CD14-positive monocyte (primary cell): ENCODE measurements around the gene PSTPIP1. TPM values are rescaled to one million over a fixed set of nuclear protein-coding genes. Genes with fewer than 3 reads are reported as not detected.
A peak's percentile ranks its signal among the peaks of the same experiment; 100 is the strongest.

Source experiments
- DNase-seq, 3 donors: peaks; one replicate each; pipeline ENCODE4 v3.0.0-alpha.2; 2011 to 2022
- H2AFZ ChIP-seq: 2 replicates; pipeline ENCODE4 v1.6.0; 2012; ENCODE audit warnings: mild to moderate bottlenecking, low read depth, low read length, inconsistent platforms; ENCODE audit not compliant: insufficient read depth, poor library complexity, severe bottlenecking
- H3K27ac ChIP-seq, 2 donors: 1 replicate in 1 of 2; 2 replicates in 1 of 2; pipeline ENCODE4 v1.5.1; 2012 to 2013; ENCODE audit warnings: low read length in 2 of 2, control low read depth in 1 of 2, inconsistent platforms in 1 of 2, low read depth in 1 of 2, mild to moderate bottlenecking in 1 of 2
- H3K27me3 ChIP-seq, 2 donors: one replicate each; pipeline versions ENCODE4 v1.6.0 to v1.6.1; 2011 to 2013; ENCODE audit warnings: low read length in 2 of 2; ENCODE audit not compliant: control insufficient read depth in 2 of 2, insufficient read depth in 2 of 2
- H3K36me3 ChIP-seq, 2 donors: replicated peaks in 1 of 2; 1 replicate in 1 of 2; 2 replicates in 1 of 2; pipeline versions ENCODE4 v1.5.1 to v1.6.1; 2012 to 2013; ENCODE audit warnings: low read length in 2 of 2, control low read depth in 1 of 2, inconsistent platforms in 1 of 2, mild to moderate bottlenecking in 1 of 2; ENCODE audit not compliant: insufficient read depth in 2 of 2, control insufficient read depth in 1 of 2
- H3K4me1 ChIP-seq, 2 donors: 1 replicate in 1 of 2; 2 replicates in 1 of 2; pipeline versions ENCODE4 v1.5.1 to v1.6.1; 2012 to 2013; ENCODE audit warnings: low read length in 2 of 2, control low read depth in 1 of 2, inconsistent platforms in 1 of 2, mild to moderate bottlenecking in 1 of 2, moderate library complexity in 1 of 2; ENCODE audit not compliant: insufficient read depth in 2 of 2, control insufficient read depth in 1 of 2
- H3K4me2 ChIP-seq: replicated peaks from 2 replicates; pipeline ENCODE3; 2012; ENCODE audit warnings: low read length, moderate library complexity, mild to moderate bottlenecking; ENCODE audit not compliant: poor library complexity, severe bottlenecking; ENCODE audit errors: extremely low read depth
- H3K4me3 ChIP-seq, 3 experiments: fragments of 200-600 bp in 1 of 3; sonication (generic) in 1 of 3; replicated peaks in 1 of 3; 1 replicate in 2 of 3; 2 replicates in 1 of 3; pipeline ENCODE4 v1.5.1; 2011 to 2013; ENCODE audit warnings: low read length in 3 of 3, mild to moderate bottlenecking in 3 of 3, control low read depth in 2 of 3, low read depth in 2 of 3, inconsistent platforms in 1 of 3, moderate library complexity in 1 of 3
- H3K79me2 ChIP-seq: 2 replicates; pipeline ENCODE4 v1.6.0; 2012; ENCODE audit warnings: mild to moderate bottlenecking, control low read depth, inconsistent platforms, low read length, moderate library complexity; ENCODE audit not compliant: insufficient read depth
- H3K9ac ChIP-seq: 2 replicates; pipeline ENCODE4 v1.6.0; 2017; ENCODE audit warnings: low read length, mild to moderate bottlenecking; ENCODE audit not compliant: insufficient read depth, poor library complexity, severe bottlenecking
- H3K9me3 ChIP-seq, 2 donors: replicated peaks in 1 of 2; 1 replicate in 1 of 2; 2 replicates in 1 of 2; pipeline versions ENCODE4 v1.5.1 to v1.6.1; 2012 to 2013; ENCODE audit warnings: low read length in 2 of 2, control low read depth in 1 of 2; ENCODE audit not compliant: control insufficient read depth in 1 of 2, insufficient read depth in 1 of 2
- H4K20me1 ChIP-seq: 2 replicates; pipeline ENCODE4 v1.6.0; 2012; ENCODE audit warnings: mild to moderate bottlenecking, low read length, control low read depth, moderate library complexity; ENCODE audit not compliant: insufficient read depth
- H3K27ac Mint-ChIP-seq, 7 donors: one replicate each; pipeline ENCODE4 v1.8.0; 2020; ENCODE audit warnings: mild to moderate bottlenecking in 7 of 7, mixed read lengths in 7 of 7, moderate library complexity in 6 of 7, inconsistent platforms in 2 of 7
- H3K27me3 Mint-ChIP-seq, 3 donors: one replicate each; pipeline ENCODE4 v1.8.0; 2021 to 2022; ENCODE audit warnings: low read depth in 3 of 3, mild to moderate bottlenecking in 3 of 3, mixed read lengths in 3 of 3, moderate library complexity in 3 of 3, inconsistent platforms in 1 of 3
- H3K36me3 Mint-ChIP-seq, 2 donors: one replicate each; pipeline ENCODE4 v1.8.0; 2020; ENCODE audit warnings: mixed read lengths in 2 of 2, inconsistent platforms in 1 of 2, mild to moderate bottlenecking in 1 of 2
- H3K4me1 Mint-ChIP-seq: one replicate; pipeline ENCODE4 v1.8.0; 2020; ENCODE audit warnings: mild to moderate bottlenecking, mixed read lengths
- H3K4me3 Mint-ChIP-seq, 2 donors: one replicate each; pipeline ENCODE4 v1.8.0; 2020; ENCODE audit warnings: mild to moderate bottlenecking in 2 of 2, mixed read lengths in 2 of 2, moderate library complexity in 1 of 2
- H3K9me3 Mint-ChIP-seq, 7 donors: one replicate each; pipeline ENCODE4 v1.8.0; 2020 to 2022; ENCODE audit warnings: mixed read lengths in 7 of 7, mild to moderate bottlenecking in 6 of 7, moderate library complexity in 6 of 7, inconsistent platforms in 2 of 7
- CTCF ChIP-seq: fragments of 200-600 bp; IDR thresholded peaks from one replicate; pipeline ENCODE4 v1.8.0; 2022; ENCODE audit warnings: antibody characterized with exemption, mild to moderate bottlenecking
- WGBS: methylation state at CpG from one replicate; pipeline ENCODE4 v1.1.5; 2013; ENCODE audit warnings: missing lambda C conversion rate; ENCODE audit not compliant: insufficient coverage; 5-methylcytosine and 5-hydroxymethylcytosine counted together
- intact Hi-C, 2 donors: fragments of 100-400 bp; cut with micrococcal nuclease; formaldehyde crosslinking; loops; one replicate each; pipeline versions ENCODE4 v1.15.0 to v1.15.1; 2023
- polyA plus RNA-seq, 3 donors: library from polyadenylated mRNA; depleted of rRNA in 1 of 3; unstranded in 2 of 3; stranded (reverse) in 1 of 3; fragments of 300-500 nt in 2 of 3; fragments of >200 nt in 1 of 3; fragmentation: Illumina TruSeq in 2 of 3; gene quantifications; 1 replicate in 2 of 3; 2 replicates in 1 of 3; pipeline ENCODE4 v1.2.3, GENCODE V29; 2012 to 2021

The PSTPIP1 gene
- polyA plus RNA-seq, 3 donors = 85.9 to 183 (median 86.8) TPM

GRCh38 chr15:77017761-77018720 lies 23.1 kb downstream of the PSTPIP1 start:
- H3K4me1 ChIP-seq = peaks cover 70 to 82% of the 10 kb centered on the region in 2 donors
- Mint-ChIP-seq H3K27ac (peak overlapping the region; percentile 72 to 94 (median 78)), H3K27me3 (no peaks in the 10 kb centered on the region), H3K36me3 (peaks cover 53 to 80% of the 10 kb centered on the region in 2 donors), H3K4me3 (no peak overlapping the region), H3K4me1 (peaks cover 90% of the 10 kb centered on the region), H3K9me3 (no peaks in the 10 kb centered on the region)
- H3K36me3 ChIP-seq = peaks cover 58 to 64% of the 10 kb centered on the region in 2 donors
- H4K20me1 ChIP-seq = peaks cover 100% of the 10 kb centered on the region
- no peak overlapping the region for H3K9ac ChIP-seq
- 96% methylated on average over 17 of the region's 20 CpGs for WGBS
- no peak for DNase-seq
- H3K27me3 ChIP-seq = no peaks in the 10 kb centered on the region
- no peaks in the 10 kb centered on the region for H3K9me3 ChIP-seq
- peak overlapping the region; percentile 22 to 83 for H3K27ac ChIP-seq
- intact Hi-C loops = no loop called here
- no peak overlapping the region for H3K4me2 ChIP-seq
- no peak overlapping the region for H2AFZ ChIP-seq
- peaks cover 99% of the 10 kb centered on the region for H3K79me2 ChIP-seq
- no peak overlapping the region for H3K4me3 ChIP-seq
- no peak for TF ChIP-seq CTCF

GRCh38 chr15:77018796-77019505 lies 24.0 kb downstream of the PSTPIP1 start:
- Histone ChIP-seq H3K27me3 (no peaks in the 10 kb centered on the region), H3K4me1 (peaks cover 61 to 73% of the 10 kb centered on the region in 2 donors), H3K9me3 (no peaks in the 10 kb centered on the region), H3K4me2 (no peak overlapping the region), H3K27ac (peak overlapping the region; percentile 29 to 83), H4K20me1 (peaks cover 100% of the 10 kb centered on the region), H2AFZ (no peak overlapping the region), H3K9ac (peak overlapping the region; percentile 46), H3K36me3 (peaks cover 66 to 73% of the 10 kb centered on the region in 2 donors), H3K4me3 (no peak overlapping the region), H3K79me2 (peaks cover 99% of the 10 kb centered on the region)
- H3K27ac Mint-ChIP-seq = peak overlapping the region; percentile 68 to 94 (median 86)
- H3K9me3 Mint-ChIP-seq = no peaks in the 10 kb centered on the region
- H3K4me3 Mint-ChIP-seq = no peak overlapping the region
- H3K27me3 Mint-ChIP-seq = no peaks in the 10 kb centered on the region
- WGBS = 26% methylated on average over 6 of the region's 11 CpGs
- intact Hi-C loops = no loop called here
- H3K36me3 Mint-ChIP-seq = peaks cover 58 to 82% of the 10 kb centered on the region in 2 donors
- no peak for DNase-seq
- TF ChIP-seq CTCF = no peak
- peaks cover 88% of the 10 kb centered on the region for H3K4me1 Mint-ChIP-seq
